Esophagus squamous epithelium (tissue), 5 donors: ENCODE measurements around the gene IMMP2L. TPM values are rescaled to one million over a fixed set of nuclear protein-coding genes. Genes with fewer than 3 reads are reported as not detected.

Experiments
- DNase-seq: peaks from one replicate; lab custom pipeline; 2025; lab: John Stamatoyannopoulos, UW
- H3K27ac ChIP-seq, 4 donors: fragments of 200-600 bp; sonication (generic); one replicate each; pipeline ENCODE4 v1.5.1; 2016 to 2019; ENCODE audit warnings: mild to moderate bottlenecking in 1 of 4
- H3K27me3 ChIP-seq, 4 donors: fragments of 200-600 bp; sonication (generic); 1 replicate in 3 of 4; 2 replicates in 1 of 4; pipeline versions ENCODE4 v1.5.1 to v1.6.0; 2017 to 2021; ENCODE audit warnings: antibody characterized with exemption in 1 of 4
- H3K36me3 ChIP-seq, 3 donors: fragments of 200-600 bp; sonication (generic); one replicate each; pipeline ENCODE4 v1.5.1; 2016 to 2019
- H3K4me1 ChIP-seq, 3 donors: fragments of 200-600 bp; sonication (generic); one replicate each; pipeline ENCODE4 v1.5.1; 2017 to 2019
- H3K4me3 ChIP-seq, 4 donors: fragments of 200-600 bp; sonication (generic); 1 replicate in 3 of 4; 2 replicates in 1 of 4; pipeline ENCODE4 v1.5.1; 2016 to 2019; ENCODE audit warnings: mild to moderate bottlenecking in 2 of 4, moderate library complexity in 1 of 4
- H3K9me3 ChIP-seq, 3 donors: fragments of 200-600 bp; sonication (generic); one replicate each; pipeline ENCODE4 v1.5.1; 2016 to 2019
- CTCF ChIP-seq, 6 experiments: fragments of 450-650 bp in 4 of 6; fragments of 200-600 bp in 2 of 6; sonication (generic) in 2 of 6; IDR thresholded peaks; one replicate each; pipeline ENCODE4 v1.5.1; 2016 to 2019; ENCODE audit warnings: antibody characterized with exemption in 6 of 6, mild to moderate bottlenecking in 4 of 6, moderate library complexity in 4 of 6
- POLR2A ChIP-seq, 4 donors: fragments of 450-650 bp; IDR thresholded peaks; one replicate each; pipeline ENCODE4 v1.6.1; 2017; ENCODE audit warnings: antibody characterized with exemption in 4 of 4, mild to moderate bottlenecking in 4 of 4, moderate library complexity in 3 of 4
- WGBS, 2 donors: methylation state at CpG; one replicate each; pipeline ENCODE4 v1.1.5; 2018; 5-methylcytosine and 5-hydroxymethylcytosine counted together
- intact Hi-C: fragments of 100-400 bp; cut with DNase I; formaldehyde crosslinking; loops from one replicate; pipeline ENCODE4 v1.15.0; 2022
- total RNA-seq, 4 donors: library from RNA; depleted of rRNA; stranded (reverse); fragments of >200 nt; gene quantifications; one replicate each; pipeline ENCODE4 v1.1.0, GENCODE V29; 2016
- donor health status: DM: yes; HTN: yes; CAD: no.

Gene IMMP2L
- total RNA-seq, 4 donors from 2014 or later, result 1.6 to 21.7 (median 5.4) TPM

DNA sequence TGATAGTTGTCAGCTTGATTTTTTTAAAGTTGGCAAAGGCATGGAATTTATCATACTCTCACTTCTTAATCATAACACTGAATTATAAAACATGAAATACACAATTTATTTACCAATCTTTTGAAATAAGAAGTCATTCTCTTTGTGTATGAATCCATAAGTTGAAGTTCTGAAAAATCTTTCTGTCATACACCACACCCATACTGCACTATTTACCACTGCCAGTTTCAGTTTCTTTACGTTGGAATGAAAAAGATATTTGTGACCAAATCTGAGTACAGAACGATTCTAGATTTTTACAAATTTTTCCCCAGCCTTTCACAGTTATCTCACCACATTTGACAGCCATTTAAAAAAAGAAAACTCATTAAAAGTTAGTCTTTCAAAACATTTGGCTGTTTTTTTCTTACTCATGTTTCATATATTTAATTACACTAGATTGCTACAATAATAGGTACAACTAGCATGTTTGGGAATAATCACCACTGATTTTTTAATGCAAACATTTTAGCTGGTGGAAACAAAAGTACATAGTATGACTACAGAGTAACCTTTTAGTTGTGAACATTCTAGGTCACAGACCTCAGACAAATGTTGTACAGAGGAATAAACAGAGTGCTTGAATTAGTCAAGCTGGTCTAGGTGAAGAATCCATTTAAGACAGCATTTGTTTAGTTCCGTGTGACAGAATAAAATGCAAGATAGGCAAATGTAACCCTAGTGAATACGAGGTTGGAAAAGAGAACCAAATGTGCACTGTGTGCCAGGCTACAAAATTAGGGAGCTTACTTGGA, 656.3 kb downstream of the IMMP2L start:
- WGBS, 2 donors, result 66 to 69% methylated on average over 4 of the region's 4 CpGs
- no peaks in the 10 kb centered on the region for H3K9me3 ChIP-seq

GRCh38 chr7:110898516-110898915, 663.8 kb downstream of the IMMP2L start:
- Histone ChIP-seq H3K27me3 (no peaks in the 10 kb centered on the region), H3K27ac (no peak overlapping the region), H3K4me1 (no peaks in the 10 kb centered on the region), H3K4me3 (no peak overlapping the region), H3K36me3 (no peaks in the 10 kb centered on the region), H3K9me3 (peaks cover 0 to 3% (median 0%) of the 10 kb centered on the region in 3 donors)
- no peak for TF ChIP-seq POLR2A (IDR thresholded peaks at IDR 0.05)
- no peak for TF ChIP-seq CTCF (IDR thresholded peaks at IDR 0.05)
- no peak for DNase-seq
- intact Hi-C loops, result no loop called here

More for the DNA sequence above, 656.3 kb downstream of the IMMP2L start:
- DNase-seq, result no peak
- Histone ChIP-seq H3K27ac (no peak overlapping the region), H3K36me3 (no peaks in the 10 kb centered on the region), H3K4me1 (peaks cover 0 to 6% (median 0%) of the 10 kb centered on the region in 3 donors), H3K27me3 (no peaks in the 10 kb centered on the region), H3K4me3 (no peak overlapping the region)
- intact Hi-C loops, result no loop called here
- TF ChIP-seq POLR2A (IDR thresholded peaks at IDR 0.05), result no peak
- no peak for TF ChIP-seq CTCF (IDR thresholded peaks at IDR 0.05)

- H3K4me3 ChIP-seq, result no peak overlapping the region
- H3K4me1 ChIP-seq, result no peaks in the 10 kb centered on the region
- 89 to 92% methylated on average over 1 of the region's 1 CpG for WGBS, 2 donors
- TF ChIP-seq CTCF (IDR thresholded peaks at IDR 0.05) (no peak), POLR2A (IDR thresholded peaks at IDR 0.05) (no peak)
- H3K36me3 ChIP-seq, result no peaks in the 10 kb centered on the region
- intact Hi-C loops, result no loop called here
- H3K27me3 ChIP-seq, result no peaks in the 10 kb centered on the region
- no peak overlapping the region for H3K27ac ChIP-seq
- peaks cover 0 to 3% (median 0%) of the 10 kb centered on the region in 3 donors for H3K9me3 ChIP-seq
- DNase-seq, result no peak
Measured at GRCh38 chr7:110897538-110897937, 664.8 kb downstream of the IMMP2L start.

DNA sequence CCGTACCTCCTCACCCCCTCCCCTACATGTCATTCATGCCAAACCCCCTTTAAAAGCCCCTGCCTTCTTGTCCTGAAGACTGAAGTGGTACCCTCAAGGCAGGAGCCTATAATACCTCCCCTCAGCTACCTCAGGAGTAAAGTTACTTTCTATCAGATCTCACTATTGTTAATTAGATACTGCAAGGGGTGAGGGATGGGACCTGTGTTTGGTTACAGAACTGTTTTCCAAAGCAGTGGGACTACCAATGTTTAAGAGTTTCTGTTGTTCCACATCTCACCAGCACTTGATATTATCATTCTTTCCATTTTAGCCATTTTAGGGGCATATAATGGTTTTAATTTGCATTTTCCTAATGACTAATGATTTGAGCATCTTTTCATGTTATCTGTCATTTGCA, 668.2 kb downstream of the IMMP2L start:
- peaks cover 0 to 3% (median 0%) of the 10 kb centered on the region in 3 donors for H3K9me3 ChIP-seq
- no peaks in the 10 kb centered on the region for H3K4me1 ChIP-seq
- no peak for DNase-seq
- 89 to 100% methylated on average over 1 of the region's 1 CpG for WGBS, 2 donors
- TF ChIP-seq POLR2A (IDR thresholded peaks at IDR 0.05) (no peak), CTCF (IDR thresholded peaks at IDR 0.05) (no peak)
- H3K4me3 ChIP-seq, result no peak overlapping the region
- intact Hi-C loops, result no loop called here
- H3K36me3 ChIP-seq, result no peaks in the 10 kb centered on the region
- H3K27ac ChIP-seq, result no peak overlapping the region
- H3K27me3 ChIP-seq, result no peaks in the 10 kb centered on the region

DNA sequence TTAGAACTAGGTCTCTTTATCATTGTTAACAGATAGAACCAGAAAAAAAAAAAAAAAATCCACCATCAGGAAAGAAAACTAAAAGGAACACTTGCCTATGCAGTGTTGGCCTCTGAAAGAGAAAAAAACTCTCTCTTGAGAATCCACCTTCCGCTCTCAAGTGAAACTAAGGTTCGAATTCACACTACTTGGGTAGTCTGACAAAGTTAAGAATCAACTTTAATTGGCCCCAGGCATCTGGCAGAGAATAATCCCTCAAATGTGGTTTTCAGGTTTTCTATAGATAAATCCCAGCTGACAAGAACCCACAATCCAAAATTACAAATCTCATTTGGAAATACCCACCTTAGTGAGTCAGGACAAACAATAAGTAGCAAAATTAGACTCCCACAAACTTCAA, 671.1 kb downstream of the IMMP2L start:
- H3K9me3 ChIP-seq, result peaks cover 0 to 3% (median 0%) of the 10 kb centered on the region in 3 donors
- TF ChIP-seq CTCF (IDR thresholded peaks at IDR 0.05), result no peak
- TF ChIP-seq POLR2A (IDR thresholded peaks at IDR 0.05), result no peak
- intact Hi-C loops, result no loop called here
- DNase-seq, result no peak
- no peaks in the 10 kb centered on the region for H3K36me3 ChIP-seq
- H3K27ac ChIP-seq, result no peak overlapping the region
- no peaks in the 10 kb centered on the region for H3K4me1 ChIP-seq
- no peak overlapping the region for H3K4me3 ChIP-seq
- no peaks in the 10 kb centered on the region for H3K27me3 ChIP-seq
- WGBS, 2 donors, result 58% methylated on average over 2 of the region's 2 CpGs
